ENCODE data around the gene CDH4.

The CDH4 gene

GRCh38 chr20:61303217-61303616 is 51.2 kb downstream of the CDH4 start:
- no peak for FAIRE-seq

- no peak for FAIRE-seq
Observed at GRCh38 chr20:61303675-61304074, 51.6 kb downstream of the CDH4 start.

- FAIRE-seq = no peak
Observed at GRCh38 chr20:61304750-61305149, 52.7 kb downstream of the CDH4 start.

- FAIRE-seq = no peak
Observed at GRCh38 chr20:61306937-61307475, 54.9 kb downstream of the CDH4 start.

- no peak for FAIRE-seq
Observed at GRCh38 chr20:61307686-61308476, 55.8 kb downstream of the CDH4 start.

- FAIRE-seq = no peak
Observed at GRCh38 chr20:61308477-61308774, 56.4 kb downstream of the CDH4 start.

- FAIRE-seq = no peak
Observed at GRCh38 chr20:61310954-61311353, 58.9 kb downstream of the CDH4 start.

GRCh38 chr20:61311656-61312387 is 59.8 kb downstream of the CDH4 start:
- FAIRE-seq = no peak

GRCh38 chr20:61312925-61313324 is 60.9 kb downstream of the CDH4 start:
- no peak for FAIRE-seq

GRCh38 chr20:61313396-61313795 is 61.3 kb downstream of the CDH4 start:
- FAIRE-seq = no peak

GRCh38 chr20:61314326-61315010 is 62.4 kb downstream of the CDH4 start:
- no peak for FAIRE-seq

GRCh38 chr20:61315319-61315718 is 63.3 kb downstream of the CDH4 start:
- no peak for FAIRE-seq

GRCh38 chr20:61316346-61316745 is 64.3 kb downstream of the CDH4 start:
- no peak for FAIRE-seq

- FAIRE-seq = no peak
Observed at GRCh38 chr20:61317966-61318530, 66.0 kb downstream of the CDH4 start.

- no peak for FAIRE-seq
Observed at GRCh38 chr20:61320691-61321425, 68.8 kb downstream of the CDH4 start.

- no peak for FAIRE-seq
Observed at GRCh38 chr20:61321481-61321880, 69.4 kb downstream of the CDH4 start.

- no peak for FAIRE-seq
Observed at GRCh38 chr20:61322151-61322865, 70.2 kb downstream of the CDH4 start.

GRCh38 chr20:61324906-61325305 is 72.8 kb downstream of the CDH4 start:
- no peak for FAIRE-seq

- no peak for FAIRE-seq
Observed at GRCh38 chr20:61325718-61326117, 73.7 kb downstream of the CDH4 start.

GRCh38 chr20:61328911-61329558 is 77.0 kb downstream of the CDH4 start:
- FAIRE-seq = no peak

GRCh38 chr20:61330441-61330840 is 78.4 kb downstream of the CDH4 start:
- FAIRE-seq = no peak
